ENCODE results near the gene RFXAP. TPM values are rescaled to one million over a fixed set of nuclear protein-coding genes. Genes with fewer than 3 reads are reported as not detected.

Gene RFXAP
- total and polyA plus RNA-seq, 2 experiments from 2014 or later: 1.8 to 2.2 TPM

GRCh38 chr13:36787181-36787580 lies 31.8 kb upstream of the RFXAP start:
- Histone ChIP-seq H3K9ac (no peak overlapping the region), H3F3A (ENCODE audit: insufficient read depth) (0 out of 2 replicates have a peak, but pooled peaks cover 5% of the 10 kb centered on the region), H2AFZ (no peak overlapping the region), H3K4me1 (ENCODE audit: insufficient read depth) (peaks cover 9% of the 10 kb centered on the region), H3K27ac (no peak overlapping the region), H3K4me3 (no peak overlapping the region), H3K4me2 (ENCODE audit: unreplicated experiment) (no peak overlapping the region), H3K27me3 (replicated peaks; ENCODE audit: insufficient read depth) (no peaks in the 10 kb centered on the region), H3K36me3 (ENCODE audit: low read depth) (no peaks in the 10 kb centered on the region), H3K79me2 (ENCODE audit: insufficient read depth) (no peaks in the 10 kb centered on the region), H3K9me2 (ENCODE audit: insufficient read depth) (no peaks in the 10 kb centered on the region), H4K20me1 (ENCODE audit: insufficient read depth) (no peaks in the 10 kb centered on the region), H3K9me3 (ENCODE audit: low read depth) (no peaks in the 10 kb centered on the region)
- in situ Hi-C loops (cut with MboI): no loop called here
- WGBS, 2 experiments (ENCODE audit: low coverage in 1 of 2, low lambda C conversion rate in 2 of 2, missing lambda C conversion rate in 2 of 2): 37 to 40% methylated on average over 3 of the region's 3 CpGs
- no peak for TF ChIP-seq EZH2phosphoT487 (IDR thresholded peaks at IDR 0.05; ENCODE audit: insufficient read depth, low read depth)
- TF ChIP-seq EZH2 (IDR thresholded peaks at IDR 0.05; ENCODE audit: insufficient read depth, poor library complexity, severe bottlenecking): no peak
- DNase-seq: no peak

- 35 to 40% methylated on average over 4 of the region's 4 CpGs for whole genome bisulfite sequencing, 2 experiments (ENCODE audit: low coverage in 1 of 2, low lambda C conversion rate in 2 of 2, missing lambda C conversion rate in 2 of 2)
- TF ChIP-seq EZH2phosphoT487 (IDR thresholded peaks at IDR 0.05; ENCODE audit: insufficient read depth, low read depth) (no peak), EZH2 (IDR thresholded peaks at IDR 0.05; ENCODE audit: insufficient read depth, poor library complexity, severe bottlenecking) (no peak)
- peak; percentile 59 for DNase-seq
- H3K27me3 ChIP-seq (replicated peaks; ENCODE audit: insufficient read depth): no peaks in the 10 kb centered on the region
- H3K27ac ChIP-seq: no peak overlapping the region
- no peak overlapping the region for H2AFZ ChIP-seq
- no peak overlapping the region for H3K4me2 ChIP-seq (ENCODE audit: unreplicated experiment)
- H3K4me3 ChIP-seq: no peak overlapping the region
- no peaks in the 10 kb centered on the region for H4K20me1 ChIP-seq (ENCODE audit: insufficient read depth)
- H3K79me2 ChIP-seq (ENCODE audit: insufficient read depth): no peaks in the 10 kb centered on the region
- H3K4me1 ChIP-seq (ENCODE audit: insufficient read depth): peaks cover 9% of the 10 kb centered on the region
- H3K36me3 ChIP-seq (ENCODE audit: low read depth): no peaks in the 10 kb centered on the region
- 0 out of 2 replicates have a peak, but pooled peaks cover 5% of the 10 kb centered on the region for H3F3A ChIP-seq (ENCODE audit: insufficient read depth)
- in situ Hi-C loops (cut with MboI): no loop called here
- H3K9ac ChIP-seq: no peak overlapping the region
- no peaks in the 10 kb centered on the region for H3K9me2 ChIP-seq (ENCODE audit: insufficient read depth)
- no peaks in the 10 kb centered on the region for H3K9me3 ChIP-seq (ENCODE audit: low read depth)
Observed at GRCh38 chr13:36788276-36788675, 30.7 kb upstream of the RFXAP start.

GRCh38 chr13:36789061-36789460 lies 30.0 kb upstream of the RFXAP start:
- Histone ChIP-seq H3K4me1 (ENCODE audit: insufficient read depth) (peaks cover 9% of the 10 kb centered on the region), H3F3A (ENCODE audit: insufficient read depth) (0 out of 2 replicates have a peak, but pooled peaks cover 5% of the 10 kb centered on the region), H3K9me3 (ENCODE audit: low read depth) (no peaks in the 10 kb centered on the region), H3K4me2 (ENCODE audit: unreplicated experiment) (no peak overlapping the region), H3K36me3 (ENCODE audit: low read depth) (no peaks in the 10 kb centered on the region), H3K9me2 (ENCODE audit: insufficient read depth) (no peaks in the 10 kb centered on the region), H3K79me2 (ENCODE audit: insufficient read depth) (no peaks in the 10 kb centered on the region), H3K27ac (no peak overlapping the region), H3K9ac (no peak overlapping the region), H4K20me1 (ENCODE audit: insufficient read depth) (no peaks in the 10 kb centered on the region), H2AFZ (no peak overlapping the region), H3K4me3 (no peak overlapping the region), H3K27me3 (replicated peaks; ENCODE audit: insufficient read depth) (no peaks in the 10 kb centered on the region)
- TF ChIP-seq EZH2 (IDR thresholded peaks at IDR 0.05; ENCODE audit: insufficient read depth, poor library complexity, severe bottlenecking) (no peak), EZH2phosphoT487 (IDR thresholded peaks at IDR 0.05; ENCODE audit: insufficient read depth, low read depth) (no peak)
- WGBS, 2 experiments (ENCODE audit: low coverage in 1 of 2, low lambda C conversion rate in 2 of 2, missing lambda C conversion rate in 2 of 2): 90 to 93% methylated on average over 3 of the region's 3 CpGs
- in situ Hi-C loops (cut with MboI): no loop called here
- peak; percentile 21 for DNase-seq

GRCh38 chr13:36789730-36790129 lies 29.3 kb upstream of the RFXAP start:
- TF ChIP-seq EZH2 (IDR thresholded peaks at IDR 0.05; ENCODE audit: insufficient read depth, poor library complexity, severe bottlenecking) (no peak), EZH2phosphoT487 (IDR thresholded peaks at IDR 0.05; ENCODE audit: insufficient read depth, low read depth) (no peak)
- no peak overlapping the region for H3K9ac ChIP-seq
- H3K4me2 ChIP-seq (ENCODE audit: unreplicated experiment): no peak overlapping the region
- H2AFZ ChIP-seq: no peak overlapping the region
- 82 to 85% methylated on average over 4 of the region's 4 CpGs for WGBS, 2 experiments (ENCODE audit: low coverage in 1 of 2, low lambda C conversion rate in 2 of 2, missing lambda C conversion rate in 2 of 2)
- peaks cover 9% of the 10 kb centered on the region for H3K4me1 ChIP-seq (ENCODE audit: insufficient read depth)
- no peak overlapping the region for H3K27ac ChIP-seq
- in situ Hi-C loops (cut with MboI): no loop called here
- H3K9me2 ChIP-seq (ENCODE audit: insufficient read depth): no peaks in the 10 kb centered on the region
- no peaks in the 10 kb centered on the region for H3K27me3 ChIP-seq (replicated peaks; ENCODE audit: insufficient read depth)
- H3K9me3 ChIP-seq (ENCODE audit: low read depth): no peaks in the 10 kb centered on the region
- no peak overlapping the region for H3K4me3 ChIP-seq
- 0 out of 2 replicates have a peak, but pooled peaks cover 5% of the 10 kb centered on the region for H3F3A ChIP-seq (ENCODE audit: insufficient read depth)
- no peaks in the 10 kb centered on the region for H3K79me2 ChIP-seq (ENCODE audit: insufficient read depth)
- no peak for DNase-seq
- H3K36me3 ChIP-seq (ENCODE audit: low read depth): no peaks in the 10 kb centered on the region
- H4K20me1 ChIP-seq (ENCODE audit: insufficient read depth): no peaks in the 10 kb centered on the region

- WGBS, 2 experiments (ENCODE audit: low coverage in 1 of 2, low lambda C conversion rate in 2 of 2, missing lambda C conversion rate in 2 of 2): 1 to 3% methylated on average over 3 of the region's 3 CpGs
- in situ Hi-C loops (cut with MboI): no loop called here
Observed at GRCh38 chr13:36794706-36795105, 24.3 kb upstream of the RFXAP start.

More at GRCh38 chr13:36794706-36795105, 24.3 kb upstream of the RFXAP start:
- Histone ChIP-seq H3K9ac (no peak overlapping the region), H3K4me2 (ENCODE audit: unreplicated experiment) (no peak overlapping the region), H3K27me3 (replicated peaks; ENCODE audit: insufficient read depth) (no peaks in the 10 kb centered on the region), H4K20me1 (ENCODE audit: insufficient read depth) (no peaks in the 10 kb centered on the region), H3K4me1 (ENCODE audit: insufficient read depth) (no peaks in the 10 kb centered on the region), H2AFZ (no peak overlapping the region), H3K79me2 (ENCODE audit: insufficient read depth) (no peaks in the 10 kb centered on the region), H3K9me3 (ENCODE audit: low read depth) (no peaks in the 10 kb centered on the region), H3K27ac (no peak overlapping the region), H3K36me3 (ENCODE audit: low read depth) (no peaks in the 10 kb centered on the region), H3F3A (ENCODE audit: insufficient read depth) (no peaks in the 10 kb centered on the region), H3K4me3 (no peak overlapping the region), H3K9me2 (ENCODE audit: insufficient read depth) (no peaks in the 10 kb centered on the region)
- no peak for DNase-seq
- TF ChIP-seq EZH2 (IDR thresholded peaks at IDR 0.05; ENCODE audit: insufficient read depth, poor library complexity, severe bottlenecking) (no peak), EZH2phosphoT487 (IDR thresholded peaks at IDR 0.05; ENCODE audit: insufficient read depth, low read depth) (no peak)

Data from GM23248 (cell line).